ENCODE measurements around the gene TTLL11. TPM values are rescaled to one million over a fixed set of nuclear protein-coding genes. Genes with fewer than 3 reads are reported as not detected.

Gene TTLL11
- total RNA-seq, 1 donor from 2014 or later: 6.9 TPM

GRCh38 chr9:121987314-121987713 lies 105.8 kb downstream of the TTLL11 start:
- H3K36me3 ChIP-seq (ENCODE audit: insufficient read depth, low read length): no peaks in the 10 kb centered on the region
- no peaks in the 10 kb centered on the region for H3K79me2 ChIP-seq (ENCODE audit: insufficient read depth, low read length)
- H3K4me2 ChIP-seq (ENCODE audit: low read length): no peak overlapping the region
- Mint-ChIP-seq H3K4me1 (ENCODE audit: low read depth, unreplicated experiment) (peaks cover 18% of the 10 kb centered on the region), H3K36me3 (ENCODE audit: low read depth, unreplicated experiment) (peaks cover 5% of the 10 kb centered on the region), H3K9me3 (ENCODE audit: unreplicated experiment) (peaks cover 3% of the 10 kb centered on the region), H3K27ac (ENCODE audit: unreplicated experiment) (no peak overlapping the region), H3K27me3 (ENCODE audit: low read depth, unreplicated experiment) (peaks cover 35% of the 10 kb centered on the region), H3K4me3 (ENCODE audit: unreplicated experiment) (no peak overlapping the region)
- no peaks in the 10 kb centered on the region for H3K27me3 ChIP-seq (ENCODE audit: insufficient read depth, low read length)
- no peak overlapping the region for H2AFZ ChIP-seq (ENCODE audit: low read depth, low read length)
- FAIRE-seq: no peak
- H4K20me1 ChIP-seq (ENCODE audit: insufficient read depth, low read length): no peaks in the 10 kb centered on the region
- no peaks in the 10 kb centered on the region for H3K9me3 ChIP-seq (ENCODE audit: insufficient read depth, low read depth, low read length)
- H3K4me3 ChIP-seq (ENCODE audit: insufficient read depth, low read depth, low read length): no peak overlapping the region
- TF ChIP-seq EZH2 (IDR thresholded peaks at IDR 0.05; ENCODE audit: insufficient read depth, low read length): no peak
- no peak for TF ChIP-seq CTCF (IDR thresholded peaks at IDR 0.05; ENCODE audit: insufficient read depth, low read depth, low read length)
- H3K4me1 ChIP-seq (ENCODE audit: insufficient read depth, low read length): peaks cover 15% of the 10 kb centered on the region
- DNase-seq (ENCODE audit: low read depth): no peak
- no peak overlapping the region for H3K9ac ChIP-seq (ENCODE audit: low read length)
- no peak overlapping the region for H3K27ac ChIP-seq (ENCODE audit: low read depth, low read length)

DNA sequence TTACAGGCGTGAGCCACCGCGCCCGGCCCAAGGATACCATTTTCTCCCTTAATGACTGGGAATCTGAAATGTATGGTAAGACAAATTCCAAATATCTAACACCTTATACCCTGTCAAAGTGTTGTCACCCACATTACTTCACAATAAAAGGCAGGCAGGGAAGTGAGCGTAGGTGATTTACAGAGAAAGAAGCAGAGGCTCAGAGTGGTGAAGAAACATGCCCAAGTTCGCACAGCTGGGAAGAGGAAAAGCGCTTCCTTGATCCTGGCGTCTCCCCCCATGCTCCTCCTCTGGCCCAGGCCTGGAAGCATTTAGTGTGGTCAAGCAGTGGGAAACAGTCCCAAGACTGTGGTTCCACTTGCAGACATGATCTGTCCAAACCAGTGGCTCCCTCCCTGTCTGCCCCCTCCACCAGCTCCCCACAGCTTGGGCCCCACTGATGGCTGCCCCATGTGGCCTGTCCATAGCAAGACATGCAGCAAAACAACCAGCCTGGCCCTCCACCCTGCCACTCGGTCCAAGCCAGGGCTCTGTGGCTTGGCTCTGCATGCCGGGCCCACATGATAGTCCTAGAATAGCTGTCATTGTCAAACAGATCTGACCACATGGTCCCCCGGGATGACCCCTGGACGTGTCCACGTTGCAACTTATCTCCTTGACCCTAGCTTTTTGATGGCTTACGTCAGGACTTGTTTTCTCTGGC lies 107.2 kb downstream of the TTLL11 start:
- no peak overlapping the region for H3K4me2 ChIP-seq (ENCODE audit: low read length)
- peaks cover 6% of the 10 kb centered on the region for H3K36me3 Mint-ChIP-seq (ENCODE audit: low read depth, unreplicated experiment)
- H3K27ac ChIP-seq (ENCODE audit: low read depth, low read length): no peak overlapping the region
- H3K36me3 ChIP-seq (ENCODE audit: insufficient read depth, low read length): no peaks in the 10 kb centered on the region
- H2AFZ ChIP-seq (ENCODE audit: low read depth, low read length): no peak overlapping the region
- no peak overlapping the region for H3K9ac ChIP-seq (ENCODE audit: low read length)
- H3K79me2 ChIP-seq (ENCODE audit: insufficient read depth, low read length): no peaks in the 10 kb centered on the region
- H3K9me3 Mint-ChIP-seq (ENCODE audit: unreplicated experiment): peaks cover 9% of the 10 kb centered on the region
- H3K4me1 Mint-ChIP-seq (ENCODE audit: low read depth, unreplicated experiment): peaks cover 18% of the 10 kb centered on the region
- no peak overlapping the region for H3K27ac Mint-ChIP-seq (ENCODE audit: unreplicated experiment)
- DNase-seq (ENCODE audit: low read depth) (peak; percentile 60), FAIRE-seq (no peak)
- no peak overlapping the region for H3K4me3 Mint-ChIP-seq (ENCODE audit: unreplicated experiment)
- no peak for TF ChIP-seq CTCF (IDR thresholded peaks at IDR 0.05; ENCODE audit: insufficient read depth, low read depth, low read length)
- no peak for TF ChIP-seq EZH2 (IDR thresholded peaks at IDR 0.05; ENCODE audit: insufficient read depth, low read length)
- no peak overlapping the region for H3K4me3 ChIP-seq (ENCODE audit: insufficient read depth, low read depth, low read length)
- H3K27me3 ChIP-seq (ENCODE audit: insufficient read depth, low read length): no peaks in the 10 kb centered on the region
- no peaks in the 10 kb centered on the region for H4K20me1 ChIP-seq (ENCODE audit: insufficient read depth, low read length)
- peaks cover 29% of the 10 kb centered on the region for H3K27me3 Mint-ChIP-seq (ENCODE audit: low read depth, unreplicated experiment)
- H3K4me1 ChIP-seq (ENCODE audit: insufficient read depth, low read length): peaks cover 15% of the 10 kb centered on the region
- no peaks in the 10 kb centered on the region for H3K9me3 ChIP-seq (ENCODE audit: insufficient read depth, low read depth, low read length)

DNA sequence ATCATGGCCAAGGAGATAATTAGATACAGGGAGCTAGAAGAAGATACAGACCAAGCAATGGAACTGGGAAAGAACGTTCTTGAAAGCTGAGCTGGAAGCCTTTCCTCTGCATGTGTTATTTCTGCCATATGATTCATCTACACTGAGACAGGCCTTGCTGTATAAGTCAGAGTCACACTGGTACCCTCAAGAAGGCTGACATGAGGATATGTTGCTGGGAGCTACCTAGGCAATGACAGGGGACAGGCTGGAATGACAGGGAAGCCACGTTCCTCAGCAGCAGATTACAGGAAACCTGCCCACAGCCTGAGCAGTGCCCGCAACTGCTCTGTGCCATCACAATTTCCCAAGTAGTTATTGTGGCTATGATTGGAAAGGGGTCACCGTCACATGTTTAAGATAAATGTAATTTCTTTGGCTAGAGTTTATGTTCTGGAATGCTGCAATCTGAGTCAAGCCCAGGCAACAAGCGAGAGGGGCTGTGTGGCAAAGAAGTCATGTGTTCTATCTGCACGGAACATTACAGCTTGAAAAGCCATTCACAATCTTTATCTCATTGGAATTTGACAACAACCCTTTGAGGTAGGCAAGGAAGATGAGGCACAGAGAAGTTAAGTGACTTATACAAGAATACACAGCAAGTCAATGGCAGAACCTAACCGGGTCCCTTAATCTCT lies 108.2 kb downstream of the TTLL11 start:
- H3K4me3 Mint-ChIP-seq (ENCODE audit: unreplicated experiment): no peak overlapping the region
- H3K36me3 ChIP-seq (ENCODE audit: insufficient read depth, low read length): no peaks in the 10 kb centered on the region
- H3K9me3 Mint-ChIP-seq (ENCODE audit: unreplicated experiment): peaks cover 13% of the 10 kb centered on the region
- DNase-seq (ENCODE audit: low read depth) (peak; percentile 92), FAIRE-seq (peak; percentile 79)
- H2AFZ ChIP-seq (ENCODE audit: low read depth, low read length): no peak overlapping the region
- TF ChIP-seq CTCF (IDR thresholded peaks at IDR 0.05; ENCODE audit: insufficient read depth, low read depth, low read length) (no peak), EZH2 (IDR thresholded peaks at IDR 0.05; ENCODE audit: insufficient read depth, low read length) (no peak)
- no peak overlapping the region for H3K4me3 ChIP-seq (ENCODE audit: insufficient read depth, low read depth, low read length)
- H3K27ac ChIP-seq (ENCODE audit: low read depth, low read length): peak overlapping the region; percentile 76
- peaks cover 15% of the 10 kb centered on the region for H3K4me1 ChIP-seq (ENCODE audit: insufficient read depth, low read length)
- H3K9ac ChIP-seq (ENCODE audit: low read length): peak overlapping the region; percentile 16
- H3K27me3 Mint-ChIP-seq (ENCODE audit: low read depth, unreplicated experiment): peaks cover 19% of the 10 kb centered on the region
- H3K27me3 ChIP-seq (ENCODE audit: insufficient read depth, low read length): no peaks in the 10 kb centered on the region
- no peaks in the 10 kb centered on the region for H3K9me3 ChIP-seq (ENCODE audit: insufficient read depth, low read depth, low read length)
- H3K27ac Mint-ChIP-seq (ENCODE audit: unreplicated experiment): peak overlapping the region; percentile 63
- peaks cover 7% of the 10 kb centered on the region for H3K36me3 Mint-ChIP-seq (ENCODE audit: low read depth, unreplicated experiment)
- no peaks in the 10 kb centered on the region for H4K20me1 ChIP-seq (ENCODE audit: insufficient read depth, low read length)
- peaks cover 18% of the 10 kb centered on the region for H3K4me1 Mint-ChIP-seq (ENCODE audit: low read depth, unreplicated experiment)
- H3K79me2 ChIP-seq (ENCODE audit: insufficient read depth, low read length): no peaks in the 10 kb centered on the region
- H3K4me2 ChIP-seq (ENCODE audit: low read length): peak overlapping the region; percentile 19
